Adrenal gland (tissue), 12 donors: Measurements from ENCODE around the gene TYK2. TPM values are rescaled to one million over a fixed set of nuclear protein-coding genes. Genes with fewer than 3 reads are reported as not detected.

Experiments
- DNase-seq, 7 donors: peaks; one replicate each; pipeline ENCODE4 v3.0.0-alpha.2; 2019 to 2020
- H3K27ac ChIP-seq, 5 donors: fragments of 200-600 bp; sonication (generic) in 4 of 5; 1 replicate in 3 of 5; 2 replicates in 2 of 5; pipeline versions ENCODE4 v1.5.1 to v1.8.0; 2016 to 2020; ENCODE audit warnings: mild to moderate bottlenecking in 1 of 5
- H3K27me3 ChIP-seq: fragments of 200-600 bp; 2 replicates; pipeline ENCODE4 v1.8.0; 2021
- H3K36me3 ChIP-seq, 2 donors: fragments of 200-600 bp; replicated peaks in 1 of 2; 1 replicate in 1 of 2; 2 replicates in 1 of 2; pipeline versions ENCODE4 v1.5.1 to v1.8.0; 2018 to 2022
- H3K4me1 ChIP-seq, 2 donors: fragments of 200-600 bp; replicated peaks in 1 of 2; 1 replicate in 1 of 2; 2 replicates in 1 of 2; pipeline versions ENCODE4 v1.5.1 to v1.8.0; 2018 to 2021
- H3K4me3 ChIP-seq, 4 donors: fragments of 200-600 bp; sonication (generic) in 3 of 4; one replicate each; pipeline ENCODE4 v1.5.1; 2016 to 2018
- H3K9me3 ChIP-seq, 3 donors: fragments of 200-600 bp; sonication (generic) in 1 of 3; replicated peaks in 1 of 3; 1 replicate in 2 of 3; 2 replicates in 1 of 3; pipeline versions ENCODE4 v1.5.1 to v1.8.0; 2016 to 2021
- POLR2A ChIP-seq, 2 donors: fragments of 450-650 bp; IDR thresholded peaks; one replicate each; pipeline ENCODE4 v1.6.1; 2017; ENCODE audit warnings: antibody characterized with exemption in 2 of 2, mild to moderate bottlenecking in 2 of 2, moderate library complexity in 1 of 2
- WGBS, 4 donors: extraction: QIAGEN DNeasy Blood & Tissue Kit in 2 of 4; methylation state at CpG; one replicate each; pipeline versions ENCODE4 v1.1.5 to v1.1.7; 2013 to 2017; 5-methylcytosine and 5-hydroxymethylcytosine counted together
- intact Hi-C, 2 donors: fragments of 100-400 bp; cut with DNase I; formaldehyde crosslinking; loops; one replicate each; pipeline versions ENCODE4 v1.14.1 to v1.15.0; 2022 to 2023
- polyA plus RNA-seq, 3 donors: library from polyadenylated mRNA; stranded (reverse); fragments of 200-250 nt in 2 of 3; fragments of 350-450 nt in 1 of 3; fragmentation: Illumina TruSeq in 1 of 3; extraction: RNeasy Lipid Tissue Mini Kit (QIAGEN cat#74804) in 1 of 3; gene quantifications; one replicate each; pipeline ENCODE4 v1.2.3, GENCODE V29; 2013 to 2014
- total RNA-seq, 9 donors: library from RNA; depleted of rRNA in 4 of 9; stranded (reverse); fragments of >200 nt in 4 of 9; fragments of 120-200 nt in 1 of 9; fragmentation: NEBNext Ultra II Directional in 1 of 9; extraction: Animal tissue kit (Norgen Biotek cat#: 25700) in 1 of 9; gene quantifications; one replicate each; pipeline versions ENCODE4 v1.1.0 to v1.2.4, GENCODE V29; 2013 to 2023
- TF ChIP-seq, protein P1 (sequence below), 6 experiments: fragments of 450-650 bp in 4 of 6; fragments of 200-600 bp in 2 of 6; sonication (generic) in 1 of 6; IDR thresholded peaks; 1 replicate in 5 of 6; 2 replicates in 1 of 6; pipeline versions ENCODE4 v1.5.1 to v1.8.0; 2016 to 2021; ENCODE audit warnings: antibody characterized with exemption in 6 of 6, mild to moderate bottlenecking in 2 of 6, moderate library complexity in 1 of 6
- donor health status: healthy with polysubstance abuse.
- donor health status: Bipolar disorder and iron deficiency.
- donor health status: DM: yes; HTN: yes; CAD: no.
- donor health status: DM: no; HTN: no; CAD: no.
- donor health status: DM: no; HTN: no; CAD: no.
- donor health status: DM: yes; HTN: yes; CAD: no.

Gene TYK2
- total and polyA plus RNA-seq, 12 donors: 56.1 to 408 (median 104) TPM

DNA sequence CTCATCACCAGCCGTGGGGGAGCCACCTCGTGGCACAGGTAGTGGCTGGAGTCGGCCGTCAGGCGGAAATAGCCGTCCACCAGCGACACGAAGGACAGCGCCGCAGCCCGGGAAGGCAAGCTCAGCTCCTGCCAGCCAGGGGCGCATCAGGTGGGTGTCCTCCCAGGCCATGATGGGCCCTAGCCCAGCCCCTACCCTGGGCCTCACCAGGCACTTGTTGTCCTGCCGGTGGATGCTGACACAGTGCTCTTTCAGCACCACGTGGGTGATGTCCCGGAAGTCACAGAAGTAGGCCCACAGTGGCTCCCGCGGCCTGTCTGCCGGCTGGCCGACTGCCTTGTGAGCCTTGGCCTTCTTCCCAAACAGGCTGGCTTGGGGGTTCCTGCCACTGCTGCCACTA is 15.7 kb downstream of the TYK2 start:
- H3K4me3 ChIP-seq: no peak overlapping the region
- H3K27me3 ChIP-seq: no peaks in the 10 kb centered on the region
- H3K27ac ChIP-seq: no peak overlapping the region
- WGBS, 4 donors: 84 to 91% (median 89%) methylated on average over 12 to 19 of the region's 19 CpGs; no CpG with 5 or more reads in 1 of the 4 donors
- intact Hi-C loops: no loop called here
- TF ChIP-seq, protein P1, sequence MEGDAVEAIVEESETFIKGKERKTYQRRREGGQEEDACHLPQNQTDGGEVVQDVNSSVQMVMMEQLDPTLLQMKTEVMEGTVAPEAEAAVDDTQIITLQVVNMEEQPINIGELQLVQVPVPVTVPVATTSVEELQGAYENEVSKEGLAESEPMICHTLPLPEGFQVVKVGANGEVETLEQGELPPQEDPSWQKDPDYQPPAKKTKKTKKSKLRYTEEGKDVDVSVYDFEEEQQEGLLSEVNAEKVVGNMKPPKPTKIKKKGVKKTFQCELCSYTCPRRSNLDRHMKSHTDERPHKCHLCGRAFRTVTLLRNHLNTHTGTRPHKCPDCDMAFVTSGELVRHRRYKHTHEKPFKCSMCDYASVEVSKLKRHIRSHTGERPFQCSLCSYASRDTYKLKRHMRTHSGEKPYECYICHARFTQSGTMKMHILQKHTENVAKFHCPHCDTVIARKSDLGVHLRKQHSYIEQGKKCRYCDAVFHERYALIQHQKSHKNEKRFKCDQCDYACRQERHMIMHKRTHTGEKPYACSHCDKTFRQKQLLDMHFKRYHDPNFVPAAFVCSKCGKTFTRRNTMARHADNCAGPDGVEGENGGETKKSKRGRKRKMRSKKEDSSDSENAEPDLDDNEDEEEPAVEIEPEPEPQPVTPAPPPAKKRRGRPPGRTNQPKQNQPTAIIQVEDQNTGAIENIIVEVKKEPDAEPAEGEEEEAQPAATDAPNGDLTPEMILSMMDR (IDR thresholded peaks at IDR 0.05): no peak
- TF ChIP-seq POLR2A (IDR thresholded peaks at IDR 0.05): no peak
- no peak for DNase-seq
- H3K36me3 ChIP-seq: peaks cover 0 to 77% of the 10 kb centered on the region in 2 donors
- no peaks in the 10 kb centered on the region for H3K4me1 ChIP-seq
- H3K9me3 ChIP-seq: no peaks in the 10 kb centered on the region

- no peaks in the 10 kb centered on the region for H3K4me1 ChIP-seq
- no peaks in the 10 kb centered on the region for H3K9me3 ChIP-seq
- peaks cover 0 to 74% of the 10 kb centered on the region in 2 donors for H3K36me3 ChIP-seq
- TF ChIP-seq, protein P1 (IDR thresholded peaks at IDR 0.05): no peak
- no peak for TF ChIP-seq POLR2A (IDR thresholded peaks at IDR 0.05)
- intact Hi-C loops: no loop called here
- no peak for DNase-seq
- H3K4me3 ChIP-seq: no peak overlapping the region
- H3K27ac ChIP-seq: no peak overlapping the region
- WGBS, 4 donors: 88 to 96% (median 95%) methylated on average over 5 to 12 of the region's 12 CpGs
- H3K27me3 ChIP-seq: no peaks in the 10 kb centered on the region
Observed at GRCh38 chr19:10363789-10364281, 16.5 kb downstream of the TYK2 start.

DNA sequence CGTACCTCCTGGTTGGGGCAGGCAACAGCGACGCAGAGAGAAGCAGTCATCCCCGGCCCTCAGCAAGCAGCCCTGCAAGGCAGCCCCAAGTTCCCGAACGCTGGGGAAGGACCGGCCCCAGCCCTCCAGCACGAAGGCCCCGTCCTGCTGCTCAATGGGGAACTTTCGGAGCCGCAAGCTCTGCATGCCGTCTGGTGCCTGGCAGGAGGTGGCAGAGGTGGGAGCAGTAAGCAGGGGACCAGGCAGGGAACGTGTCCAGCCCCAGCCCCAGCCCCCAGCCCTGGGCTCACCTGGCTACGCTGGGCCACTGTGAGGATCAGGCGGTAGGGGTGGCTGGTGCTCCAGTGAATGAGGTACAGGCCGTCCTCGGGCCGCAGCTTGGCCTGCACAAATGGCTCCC is 18.1 kb downstream of the TYK2 start:
- Histone ChIP-seq H3K36me3 (peaks cover 0 to 75% of the 10 kb centered on the region in 2 donors), H3K27ac (no peak overlapping the region), H3K27me3 (no peaks in the 10 kb centered on the region), H3K4me1 (no peaks in the 10 kb centered on the region), H3K9me3 (no peaks in the 10 kb centered on the region), H3K4me3 (no peak overlapping the region)
- TF ChIP-seq, protein P1 (IDR thresholded peaks at IDR 0.05): no peak
- TF ChIP-seq POLR2A (IDR thresholded peaks at IDR 0.05): no peak
- intact Hi-C loops: no loop called here
- 96 to 100% (median 97%) methylated on average over 7 to 18 of the region's 18 CpGs; no CpG with 5 or more reads in 1 of the 4 donors for WGBS, 4 donors
- no peak for DNase-seq

GRCh38 chr19:10361569-10362011 is 18.8 kb downstream of the TYK2 start:
- H3K36me3 ChIP-seq: peaks cover 0 to 75% of the 10 kb centered on the region in 2 donors

More at GRCh38 chr19:10361569-10362011, 18.8 kb downstream of the TYK2 start:
- Histone ChIP-seq H3K9me3 (no peaks in the 10 kb centered on the region), H3K27ac (no peak overlapping the region), H3K4me1 (no peaks in the 10 kb centered on the region), H3K27me3 (no peaks in the 10 kb centered on the region), H3K4me3 (no peak overlapping the region)
- 84 to 93% (median 89%) methylated on average over 3 to 16 of the region's 16 CpGs for WGBS, 4 donors
- intact Hi-C loops: no loop called here
- no peak for DNase-seq
- TF ChIP-seq, protein P1 (IDR thresholded peaks at IDR 0.05): no peak
- TF ChIP-seq POLR2A (IDR thresholded peaks at IDR 0.05): no peak
